Measurements from ENCODE around the gene FAM135A. TPM values are rescaled to one million over a fixed set of nuclear protein-coding genes. Genes with fewer than 3 reads are reported as not detected.

FAM135A gene
- total and polyA plus RNA-seq, 9 of the 15 experiments (the other 6 are each of a cell fraction or from before 2014, with no cell fraction given), result 7.4 to 32.9 (median 19.2) TPM

DNA sequence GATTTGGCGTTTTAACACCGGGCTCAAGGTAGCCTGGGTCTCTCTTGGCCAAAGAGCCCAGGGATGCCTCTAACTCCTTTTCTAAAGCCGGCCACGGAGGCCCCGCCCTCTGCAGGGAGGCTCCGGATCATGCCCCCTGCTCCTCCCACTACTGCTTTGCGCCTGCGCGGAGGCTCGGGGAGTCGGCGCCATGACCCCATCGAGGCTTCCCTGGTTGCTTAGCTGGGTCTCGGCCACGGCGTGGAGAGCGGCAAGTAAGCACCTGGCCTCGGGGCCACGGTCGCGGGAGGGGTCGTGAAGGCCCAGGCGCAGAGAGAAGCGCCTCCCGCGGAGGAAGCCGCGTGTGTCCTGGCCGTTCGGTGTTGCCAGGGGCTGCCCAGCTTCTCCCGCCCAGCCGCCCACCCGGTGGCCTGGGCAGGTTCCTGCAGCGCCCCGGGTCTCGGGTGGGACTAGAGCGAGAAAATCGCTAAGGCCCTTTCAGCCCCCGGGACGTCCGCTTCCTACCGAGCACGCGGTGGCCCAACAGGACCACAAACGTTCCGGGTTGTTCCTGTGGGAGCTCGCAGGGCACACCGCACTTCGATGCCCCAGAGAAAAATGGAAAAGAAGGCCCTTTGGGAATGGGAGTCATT, 153.6 kb downstream of the FAM135A start, which contains the start of gene SDHAF4 (continued):
- TF ChIP-seq COPS2 (conservative IDR thresholded peaks at IDR 0.05), result no peak
- TF ChIP-seq SRSF9 (IDR thresholded peaks at IDR 0.05; ENCODE audit: borderline replicate concordance, low read depth, low read length), result no peak
- no peak for TF ChIP-seq ARHGAP35 (IDR thresholded peaks at IDR 0.05; ENCODE audit: partially characterized antibody)
- TF ChIP-seq ERF (CRISPR knock-in tag; IDR thresholded peaks at IDR 0.05), result no peak
- TF ChIP-seq ZNF699 (CRISPR knock-in tag; IDR thresholded peaks at IDR 0.05; ENCODE audit: insufficient replicate concordance), result no peak
- peak in 1 of 2 experiments; percentile 4; a peak in 1 of 4 replicates for TF ChIP-seq RCOR1 (IDR thresholded peaks at IDR 0.05; ENCODE audit: borderline replicate concordance in 1 of 2, low read depth in 2 of 2, low read length in 2 of 2)
- TF ChIP-seq SMAD4 (CRISPR knock-in tag; conservative IDR thresholded peaks at IDR 0.05), result no peak
- TF ChIP-seq, protein P1, sequence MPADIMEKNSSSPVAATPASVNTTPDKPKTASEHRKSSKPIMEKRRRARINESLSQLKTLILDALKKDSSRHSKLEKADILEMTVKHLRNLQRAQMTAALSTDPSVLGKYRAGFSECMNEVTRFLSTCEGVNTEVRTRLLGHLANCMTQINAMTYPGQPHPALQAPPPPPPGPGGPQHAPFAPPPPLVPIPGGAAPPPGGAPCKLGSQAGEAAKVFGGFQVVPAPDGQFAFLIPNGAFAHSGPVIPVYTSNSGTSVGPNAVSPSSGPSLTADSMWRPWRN (IDR thresholded peaks at IDR 0.05; ENCODE audit: low read depth), result no peak
- TF ChIP-seq, protein P2, sequence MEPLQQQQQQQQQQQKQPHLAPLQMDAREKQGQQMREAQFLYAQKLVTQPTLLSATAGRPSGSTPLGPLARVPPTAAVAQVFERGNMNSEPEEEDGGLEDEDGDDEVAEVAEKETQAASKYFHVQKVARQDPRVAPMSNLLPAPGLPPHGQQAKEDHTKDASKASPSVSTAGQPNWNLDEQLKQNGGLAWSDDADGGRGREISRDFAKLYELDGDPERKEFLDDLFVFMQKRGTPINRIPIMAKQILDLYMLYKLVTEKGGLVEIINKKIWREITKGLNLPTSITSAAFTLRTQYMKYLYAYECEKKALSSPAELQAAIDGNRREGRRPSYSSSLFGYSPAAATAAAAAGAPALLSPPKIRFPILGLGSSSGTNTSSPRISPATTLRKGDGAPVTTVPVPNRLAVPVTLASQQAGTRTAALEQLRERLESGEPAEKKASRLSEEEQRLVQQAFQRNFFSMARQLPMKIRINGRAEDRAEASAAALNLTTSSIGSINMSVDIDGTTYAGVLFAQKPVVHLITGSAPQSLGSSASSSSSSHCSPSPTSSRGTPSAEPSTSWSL (CRISPR knock-in tag; IDR thresholded peaks at IDR 0.05; ENCODE audit: borderline replicate concordance), result no peak
- TF ChIP-seq PURB (CRISPR knock-in tag; IDR thresholded peaks at IDR 0.05; ENCODE audit: low read depth), result no peak
- TF ChIP-seq, protein P3, sequence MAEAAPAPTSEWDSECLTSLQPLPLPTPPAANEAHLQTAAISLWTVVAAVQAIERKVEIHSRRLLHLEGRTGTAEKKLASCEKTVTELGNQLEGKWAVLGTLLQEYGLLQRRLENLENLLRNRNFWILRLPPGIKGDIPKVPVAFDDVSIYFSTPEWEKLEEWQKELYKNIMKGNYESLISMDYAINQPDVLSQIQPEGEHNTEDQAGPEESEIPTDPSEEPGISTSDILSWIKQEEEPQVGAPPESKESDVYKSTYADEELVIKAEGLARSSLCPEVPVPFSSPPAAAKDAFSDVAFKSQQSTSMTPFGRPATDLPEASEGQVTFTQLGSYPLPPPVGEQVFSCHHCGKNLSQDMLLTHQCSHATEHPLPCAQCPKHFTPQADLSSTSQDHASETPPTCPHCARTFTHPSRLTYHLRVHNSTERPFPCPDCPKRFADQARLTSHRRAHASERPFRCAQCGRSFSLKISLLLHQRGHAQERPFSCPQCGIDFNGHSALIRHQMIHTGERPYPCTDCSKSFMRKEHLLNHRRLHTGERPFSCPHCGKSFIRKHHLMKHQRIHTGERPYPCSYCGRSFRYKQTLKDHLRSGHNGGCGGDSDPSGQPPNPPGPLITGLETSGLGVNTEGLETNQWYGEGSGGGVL (CRISPR knock-in tag; IDR thresholded peaks at IDR 0.05), result no peak
- no peak for TF ChIP-seq GATA2 (CRISPR knock-in tag; IDR thresholded peaks at IDR 0.05)
- no peak for TF ChIP-seq MAFF (IDR thresholded peaks at IDR 0.05; ENCODE audit: low read length)
- TF ChIP-seq CREB1 (IDR thresholded peaks at IDR 0.05), result no peak
- no peak for TF ChIP-seq CREB1 (CRISPR knock-in tag; IDR thresholded peaks at IDR 0.05)
- 0 out of 4 replicates have a peak, but pooled peaks of 1 of the 2 experiments have one; percentile 38 for TF ChIP-seq HDAC1 (IDR thresholded peaks at IDR 0.05)
- TF ChIP-seq, protein P4, sequence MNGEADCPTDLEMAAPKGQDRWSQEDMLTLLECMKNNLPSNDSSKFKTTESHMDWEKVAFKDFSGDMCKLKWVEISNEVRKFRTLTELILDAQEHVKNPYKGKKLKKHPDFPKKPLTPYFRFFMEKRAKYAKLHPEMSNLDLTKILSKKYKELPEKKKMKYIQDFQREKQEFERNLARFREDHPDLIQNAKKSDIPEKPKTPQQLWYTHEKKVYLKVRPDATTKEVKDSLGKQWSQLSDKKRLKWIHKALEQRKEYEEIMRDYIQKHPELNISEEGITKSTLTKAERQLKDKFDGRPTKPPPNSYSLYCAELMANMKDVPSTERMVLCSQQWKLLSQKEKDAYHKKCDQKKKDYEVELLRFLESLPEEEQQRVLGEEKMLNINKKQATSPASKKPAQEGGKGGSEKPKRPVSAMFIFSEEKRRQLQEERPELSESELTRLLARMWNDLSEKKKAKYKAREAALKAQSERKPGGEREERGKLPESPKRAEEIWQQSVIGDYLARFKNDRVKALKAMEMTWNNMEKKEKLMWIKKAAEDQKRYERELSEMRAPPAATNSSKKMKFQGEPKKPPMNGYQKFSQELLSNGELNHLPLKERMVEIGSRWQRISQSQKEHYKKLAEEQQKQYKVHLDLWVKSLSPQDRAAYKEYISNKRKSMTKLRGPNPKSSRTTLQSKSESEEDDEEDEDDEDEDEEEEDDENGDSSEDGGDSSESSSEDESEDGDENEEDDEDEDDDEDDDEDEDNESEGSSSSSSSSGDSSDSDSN (IDR thresholded peaks at IDR 0.05; ENCODE audit: borderline replicate concordance in 1 of 2, low read depth in 2 of 2, low read length in 2 of 2), result peak in 1 of 2 experiments; percentile 35; a peak in 1 of 4 replicates
- no peak for TF ChIP-seq MYNN (IDR thresholded peaks at IDR 0.05)
- TF ChIP-seq MYNN (CRISPR knock-in tag; IDR thresholded peaks at IDR 0.05), result no peak
- no peak for TF ChIP-seq ILK (tag; IDR thresholded peaks at IDR 0.05; ENCODE audit: borderline replicate concordance, low read depth)
- TF ChIP-seq, protein P5, sequence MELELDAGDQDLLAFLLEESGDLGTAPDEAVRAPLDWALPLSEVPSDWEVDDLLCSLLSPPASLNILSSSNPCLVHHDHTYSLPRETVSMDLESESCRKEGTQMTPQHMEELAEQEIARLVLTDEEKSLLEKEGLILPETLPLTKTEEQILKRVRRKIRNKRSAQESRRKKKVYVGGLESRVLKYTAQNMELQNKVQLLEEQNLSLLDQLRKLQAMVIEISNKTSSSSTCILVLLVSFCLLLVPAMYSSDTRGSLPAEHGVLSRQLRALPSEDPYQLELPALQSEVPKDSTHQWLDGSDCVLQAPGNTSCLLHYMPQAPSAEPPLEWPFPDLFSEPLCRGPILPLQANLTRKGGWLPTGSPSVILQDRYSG (tag; conservative IDR thresholded peaks at IDR 0.05; ENCODE audit: low read depth), result no peak
- TF ChIP-seq TSC22D4 (tag; IDR thresholded peaks at IDR 0.05), result no peak
